WTC11 (cell line): ENCODE measurements around the gene KCNQ2. TPM values are rescaled to one million over a fixed set of nuclear protein-coding genes. Genes with fewer than 3 reads are reported as not detected.

Experiments
- ATAC-seq: fragments of 200-7000 bp; cut with Tn5 transposase; 2 replicates; pipeline ENCODE4 v1.10.0; 2021; ENCODE audit warnings: mild to moderate bottlenecking, moderate library complexity
- CTCF ChIA-PET: fragments of 300-600 bp; sonication (Branson Sonifier 250); formaldehyde crosslinking; loops from one replicate; lab custom pipeline; 2021; ENCODE audit warnings: antibody characterized with exemption; lab: Charles Lee
- POLR2A ChIA-PET: fragments of 350-600 bp; sonication (Branson Sonifier 250); formaldehyde crosslinking; loops from one replicate; lab custom pipeline; 2021; ENCODE audit warnings: antibody characterized with exemption; lab: Charles Lee
- DNase-seq: peaks from one replicate; pipeline ENCODE4 v3.0.0; 2021; ENCODE audit warnings: low spot score
- H3K27ac Mint-ChIP-seq: 2 replicates; pipeline ENCODE4 v1.8.0; 2021; ENCODE audit warnings: mixed read lengths
- H3K27me3 Mint-ChIP-seq: 2 replicates; pipeline ENCODE4 v1.8.0; 2021; ENCODE audit warnings: low read depth, mild to moderate bottlenecking, moderate library complexity, mixed read lengths
- H3K36me3 Mint-ChIP-seq: 2 replicates; pipeline ENCODE4 v1.8.0; 2021; ENCODE audit warnings: mixed read lengths
- H3K4me1 Mint-ChIP-seq: 2 replicates; pipeline ENCODE4 v1.8.0; 2022; ENCODE audit warnings: mixed read lengths
- H3K4me3 Mint-ChIP-seq: 2 replicates; pipeline ENCODE4 v1.8.0; 2021; ENCODE audit warnings: mild to moderate bottlenecking, moderate library complexity, mixed read lengths
- H3K9me3 Mint-ChIP-seq: 2 replicates; pipeline ENCODE4 v1.8.0; 2021; ENCODE audit warnings: mixed read lengths
- ATF3 ChIP-seq: sonication (generic); formaldehyde crosslinking; conservative IDR thresholded peaks from 2 replicates; pipeline ENCODE4 v1.8.1; 2022; ENCODE audit warnings: mild to moderate bottlenecking, missing genetic modification reagents
- CREM ChIP-seq: sonication (generic); formaldehyde crosslinking; IDR thresholded peaks from 2 replicates; pipeline ENCODE4 v1.8.1; 2022; ENCODE audit warnings: mild to moderate bottlenecking, missing genetic modification reagents, moderate library complexity
- FOXK1 ChIP-seq: sonication (generic); formaldehyde crosslinking; IDR thresholded peaks from 2 replicates; pipeline ENCODE4 v1.8.0; 2022; ENCODE audit warnings: mild to moderate bottlenecking, moderate library complexity, missing genetic modification reagents
- FOXP4 ChIP-seq: sonication (generic); formaldehyde crosslinking; IDR thresholded peaks from 2 replicates; pipeline ENCODE4 v1.8.0; 2022; ENCODE audit warnings: mild to moderate bottlenecking, missing genetic modification reagents
- GTF2I ChIP-seq: fragments of 250-450 bp; sonication (Bioruptor Pico); conservative IDR thresholded peaks from 2 replicates; pipeline ENCODE4 v1.4.0; 2021; ENCODE audit warnings: mild to moderate bottlenecking
- IRF1 ChIP-seq: sonication (generic); formaldehyde crosslinking; IDR thresholded peaks from 2 replicates; pipeline ENCODE4 v1.8.0; 2023; ENCODE audit warnings: missing genetic modification reagents
- MLX ChIP-seq: sonication (generic); formaldehyde crosslinking; IDR thresholded peaks from 2 replicates; pipeline ENCODE4 v1.8.1; 2023; ENCODE audit warnings: mild to moderate bottlenecking, missing genetic modification reagents, moderate library complexity
- NR1H2 ChIP-seq: sonication (generic); formaldehyde crosslinking; IDR thresholded peaks from 2 replicates; pipeline ENCODE4 v1.9.0; 2021; ENCODE audit warnings: mild to moderate bottlenecking, moderate library complexity, missing genetic modification reagents
- RELA ChIP-seq: sonication (generic); formaldehyde crosslinking; IDR thresholded peaks from 2 replicates; pipeline ENCODE4 v1.8.1; 2022; ENCODE audit warnings: missing genetic modification reagents, mild to moderate bottlenecking, borderline replicate concordance
- SMAD3 ChIP-seq: sonication (generic); formaldehyde crosslinking; IDR thresholded peaks from 2 replicates; pipeline ENCODE4 v1.8.0; 2022; ENCODE audit warnings: missing genetic modification reagents, mild to moderate bottlenecking, borderline replicate concordance
- SMAD4 ChIP-seq: sonication (generic); formaldehyde crosslinking; IDR thresholded peaks from 2 replicates; pipeline ENCODE4 v1.8.0; 2022; ENCODE audit warnings: mild to moderate bottlenecking, missing genetic modification reagents
- TCF7 ChIP-seq: sonication (generic); formaldehyde crosslinking; IDR thresholded peaks from 2 replicates; pipeline ENCODE4 v1.8.0; 2022; ENCODE audit warnings: mild to moderate bottlenecking, low read depth, missing genetic modification reagents, moderate library complexity
- ZMAT4 ChIP-seq: fragments of 250-450 bp; sonication (Bioruptor Pico); IDR thresholded peaks from 2 replicates; pipeline ENCODE4 v1.9.0; 2021; ENCODE audit warnings: mild to moderate bottlenecking
- ZNF121 ChIP-seq: sonication (generic); formaldehyde crosslinking; IDR thresholded peaks from 2 replicates; pipeline ENCODE4 v1.8.0; 2023; ENCODE audit warnings: missing genetic modification reagents
- ZNF232 ChIP-seq: sonication (generic); formaldehyde crosslinking; IDR thresholded peaks from 2 replicates; pipeline ENCODE4 v1.8.0; 2022; ENCODE audit warnings: mild to moderate bottlenecking, missing genetic modification reagents
- ZNF263 ChIP-seq: sonication (generic); formaldehyde crosslinking; IDR thresholded peaks from 2 replicates; pipeline ENCODE4 v1.8.1; 2022; ENCODE audit warnings: low read depth, mild to moderate bottlenecking, moderate library complexity, missing genetic modification reagents
- ZNF396 ChIP-seq: fragments of 250-450 bp; sonication (Bioruptor Pico); IDR thresholded peaks from 2 replicates; pipeline ENCODE4 v1.8.0; 2021; ENCODE audit warnings: mild to moderate bottlenecking, moderate library complexity, borderline replicate concordance
- total RNA-seq: library from RNA; stranded (reverse); gene quantifications from 3 replicates; pipeline ENCODE4 v1.2.3, GENCODE V29; 2021
- TF ChIP-seq, protein P1 (sequence below): fragments of 250-450 bp; sonication (Bioruptor Pico); IDR thresholded peaks from 2 replicates; pipeline ENCODE4 v1.8.0; 2021; ENCODE audit warnings: mild to moderate bottlenecking
- TF ChIP-seq, protein P2 (sequence below): sonication (generic); formaldehyde crosslinking; IDR thresholded peaks from 2 replicates; pipeline ENCODE4 v1.8.1; 2022; ENCODE audit warnings: low read depth, missing genetic modification reagents, borderline replicate concordance
- TF ChIP-seq, protein P3 (sequence below): fragments of 250-450 bp; sonication (Bioruptor Pico); IDR thresholded peaks from 2 replicates; pipeline ENCODE4 v1.9.0; 2021; ENCODE audit warnings: mild to moderate bottlenecking
- TF ChIP-seq, protein P4 (sequence below): sonication (generic); formaldehyde crosslinking; IDR thresholded peaks from 2 replicates; pipeline ENCODE4 v1.8.0; 2022; ENCODE audit warnings: mild to moderate bottlenecking, missing genetic modification reagents

The KCNQ2 gene
- total RNA-seq, 1 experiment from 2014 or later: 99.8 TPM

DNA sequence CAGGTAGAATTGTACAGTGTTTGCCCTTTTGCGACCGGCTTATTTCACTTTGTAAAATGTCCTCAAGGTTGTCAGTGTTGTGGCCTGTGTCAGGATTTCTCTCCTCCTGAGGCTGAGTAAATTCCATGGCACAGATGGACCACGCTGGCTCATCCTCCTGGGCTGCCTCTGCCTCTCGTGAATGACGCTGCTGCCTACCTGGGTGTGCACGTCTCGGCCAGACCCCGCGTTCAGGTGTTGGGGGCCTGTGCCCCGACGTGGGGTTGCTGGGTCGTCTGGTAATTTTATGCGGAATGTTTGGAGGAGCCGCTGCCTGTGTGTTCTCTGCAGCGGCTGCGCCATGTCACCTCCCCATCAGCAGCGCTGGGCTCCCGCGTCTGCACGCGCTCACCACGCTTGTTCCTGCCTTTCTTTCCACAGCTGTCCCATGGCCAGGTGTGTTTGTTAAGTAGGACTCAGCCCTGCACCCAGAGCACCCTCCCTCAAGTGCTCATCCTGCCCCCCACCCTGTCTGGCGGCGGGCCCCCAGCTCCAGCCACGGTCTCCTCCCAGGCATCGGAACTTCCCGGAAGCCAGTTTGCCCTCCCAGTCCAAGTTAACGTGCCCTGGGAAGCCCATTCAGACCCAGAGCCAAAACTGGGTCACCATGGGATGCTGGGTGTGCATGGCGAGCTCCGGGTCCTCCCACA lies 75.2 kb downstream of the KCNQ2 start (continued):
- TF ChIP-seq ATF3 (no peak), ZNF232 (CRISPR knock-in tag) (no peak)
- TF ChIP-seq, protein P1, sequence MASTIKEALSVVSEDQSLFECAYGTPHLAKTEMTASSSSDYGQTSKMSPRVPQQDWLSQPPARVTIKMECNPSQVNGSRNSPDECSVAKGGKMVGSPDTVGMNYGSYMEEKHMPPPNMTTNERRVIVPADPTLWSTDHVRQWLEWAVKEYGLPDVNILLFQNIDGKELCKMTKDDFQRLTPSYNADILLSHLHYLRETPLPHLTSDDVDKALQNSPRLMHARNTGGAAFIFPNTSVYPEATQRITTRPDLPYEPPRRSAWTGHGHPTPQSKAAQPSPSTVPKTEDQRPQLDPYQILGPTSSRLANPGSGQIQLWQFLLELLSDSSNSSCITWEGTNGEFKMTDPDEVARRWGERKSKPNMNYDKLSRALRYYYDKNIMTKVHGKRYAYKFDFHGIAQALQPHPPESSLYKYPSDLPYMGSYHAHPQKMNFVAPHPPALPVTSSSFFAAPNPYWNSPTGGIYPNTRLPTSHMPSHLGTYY (CRISPR knock-in tag): no peak

GRCh38 chr20:63396300-63396699 lies 76.2 kb downstream of the KCNQ2 start:
- POLR2A ChIA-PET: no interaction called here
- no peak for DNase-seq
- H3K27ac Mint-ChIP-seq: no peak overlapping the region
- TF ChIP-seq SMAD4 (CRISPR knock-in tag): no peak
- TF ChIP-seq TCF7 (CRISPR knock-in tag): no peak
- TF ChIP-seq ZNF396 (CRISPR knock-in tag): no peak
- no peak for TF ChIP-seq IRF1 (CRISPR knock-in tag)
- no peak for TF ChIP-seq GTF2I (CRISPR knock-in tag)
- no peak for TF ChIP-seq NR1H2 (CRISPR knock-in tag)
- no peak for TF ChIP-seq RELA (CRISPR knock-in tag)
- no peak for TF ChIP-seq CREM
- no peak for TF ChIP-seq FOXP4 (CRISPR knock-in tag)
- no peak for TF ChIP-seq ZNF263
- no peak for TF ChIP-seq FOXK1
- TF ChIP-seq, protein P2, sequence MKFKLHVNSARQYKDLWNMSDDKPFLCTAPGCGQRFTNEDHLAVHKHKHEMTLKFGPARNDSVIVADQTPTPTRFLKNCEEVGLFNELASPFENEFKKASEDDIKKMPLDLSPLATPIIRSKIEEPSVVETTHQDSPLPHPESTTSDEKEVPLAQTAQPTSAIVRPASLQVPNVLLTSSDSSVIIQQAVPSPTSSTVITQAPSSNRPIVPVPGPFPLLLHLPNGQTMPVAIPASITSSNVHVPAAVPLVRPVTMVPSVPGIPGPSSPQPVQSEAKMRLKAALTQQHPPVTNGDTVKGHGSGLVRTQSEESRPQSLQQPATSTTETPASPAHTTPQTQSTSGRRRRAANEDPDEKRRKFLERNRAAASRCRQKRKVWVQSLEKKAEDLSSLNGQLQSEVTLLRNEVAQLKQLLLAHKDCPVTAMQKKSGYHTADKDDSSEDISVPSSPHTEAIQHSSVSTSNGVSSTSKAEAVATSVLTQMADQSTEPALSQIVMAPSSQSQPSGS: no peak
- no peak for TF ChIP-seq ZMAT4 (CRISPR knock-in tag)
- TF ChIP-seq, all 79 proteins: peak for 0
- peaks cover 17% of the 10 kb centered on the region for H3K36me3 Mint-ChIP-seq
- peaks cover 27% of the 10 kb centered on the region for H3K4me1 Mint-ChIP-seq
- CTCF ChIA-PET: interaction anchor here (1.4 to 4.6 kb wide), 2 partner anchors 14 to 87 kb away, joined by 6 to 70 read pairs; no protein-coding TSS in a partner anchor
- no peaks in the 10 kb centered on the region; the same call in 1 of the 2 replicates for H3K27me3 Mint-ChIP-seq
- peaks cover 11% of the 10 kb centered on the region for H3K9me3 Mint-ChIP-seq
- ATAC-seq: no peak
- no peak overlapping the region for H3K4me3 Mint-ChIP-seq

- POLR2A ChIA-PET: no interaction called here
- H3K27me3 Mint-ChIP-seq: no peaks in the 10 kb centered on the region; the same call in 1 of the 2 replicates
- ATAC-seq (no peak), DNase-seq (no peak)
- CTCF ChIA-PET: interaction anchor here (1.4 to 4.6 kb wide), 2 partner anchors 13 to 86 kb away, joined by 6 to 70 read pairs; no protein-coding TSS in a partner anchor
- H3K9me3 Mint-ChIP-seq: peaks cover 15% of the 10 kb centered on the region
- peaks cover 21% of the 10 kb centered on the region for H3K36me3 Mint-ChIP-seq
- H3K4me1 Mint-ChIP-seq: peaks cover 27% of the 10 kb centered on the region
- H3K4me3 Mint-ChIP-seq: no peak overlapping the region
- H3K27ac Mint-ChIP-seq: no peak overlapping the region
- TF ChIP-seq, protein P3, sequence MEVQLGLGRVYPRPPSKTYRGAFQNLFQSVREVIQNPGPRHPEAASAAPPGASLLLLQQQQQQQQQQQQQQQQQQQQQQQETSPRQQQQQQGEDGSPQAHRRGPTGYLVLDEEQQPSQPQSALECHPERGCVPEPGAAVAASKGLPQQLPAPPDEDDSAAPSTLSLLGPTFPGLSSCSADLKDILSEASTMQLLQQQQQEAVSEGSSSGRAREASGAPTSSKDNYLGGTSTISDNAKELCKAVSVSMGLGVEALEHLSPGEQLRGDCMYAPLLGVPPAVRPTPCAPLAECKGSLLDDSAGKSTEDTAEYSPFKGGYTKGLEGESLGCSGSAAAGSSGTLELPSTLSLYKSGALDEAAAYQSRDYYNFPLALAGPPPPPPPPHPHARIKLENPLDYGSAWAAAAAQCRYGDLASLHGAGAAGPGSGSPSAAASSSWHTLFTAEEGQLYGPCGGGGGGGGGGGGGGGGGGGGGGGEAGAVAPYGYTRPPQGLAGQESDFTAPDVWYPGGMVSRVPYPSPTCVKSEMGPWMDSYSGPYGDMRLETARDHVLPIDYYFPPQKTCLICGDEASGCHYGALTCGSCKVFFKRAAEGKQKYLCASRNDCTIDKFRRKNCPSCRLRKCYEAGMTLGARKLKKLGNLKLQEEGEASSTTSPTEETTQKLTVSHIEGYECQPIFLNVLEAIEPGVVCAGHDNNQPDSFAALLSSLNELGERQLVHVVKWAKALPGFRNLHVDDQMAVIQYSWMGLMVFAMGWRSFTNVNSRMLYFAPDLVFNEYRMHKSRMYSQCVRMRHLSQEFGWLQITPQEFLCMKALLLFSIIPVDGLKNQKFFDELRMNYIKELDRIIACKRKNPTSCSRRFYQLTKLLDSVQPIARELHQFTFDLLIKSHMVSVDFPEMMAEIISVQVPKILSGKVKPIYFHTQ (CRISPR knock-in tag): no peak
- TF ChIP-seq ZNF232 (CRISPR knock-in tag): no peak
- TF ChIP-seq ZMAT4 (CRISPR knock-in tag): no peak
- TF ChIP-seq, protein P4, sequence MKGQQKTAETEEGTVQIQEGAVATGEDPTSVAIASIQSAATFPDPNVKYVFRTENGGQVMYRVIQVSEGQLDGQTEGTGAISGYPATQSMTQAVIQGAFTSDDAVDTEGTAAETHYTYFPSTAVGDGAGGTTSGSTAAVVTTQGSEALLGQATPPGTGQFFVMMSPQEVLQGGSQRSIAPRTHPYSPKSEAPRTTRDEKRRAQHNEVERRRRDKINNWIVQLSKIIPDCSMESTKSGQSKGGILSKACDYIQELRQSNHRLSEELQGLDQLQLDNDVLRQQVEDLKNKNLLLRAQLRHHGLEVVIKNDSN (CRISPR knock-in tag): no peak
- no peak for TF ChIP-seq MLX
- TF ChIP-seq ZNF121 (CRISPR knock-in tag): no peak
- no peak for TF ChIP-seq SMAD3 (CRISPR knock-in tag)
Observed at GRCh38 chr20:63395723-63396122, 76.7 kb downstream of the KCNQ2 start.
